HG02884 (cell line): Measurements from ENCODE around the gene WDR88.
"Not testable (repeated sequence)": the region's sequence is repeated elsewhere in the genome, so short reads cannot be mapped to it uniquely, and the experiment has no call there.

Experiments used
- ATAC-seq: cut with Tn5 transposase; IDR thresholded peaks from one replicate; pipeline ENCODE4 v1.9.1; 2021; ENCODE audit warnings: mild to moderate bottlenecking, moderate library complexity; ENCODE audit not compliant: unreplicated experiment

The WDR88 gene

DNA sequence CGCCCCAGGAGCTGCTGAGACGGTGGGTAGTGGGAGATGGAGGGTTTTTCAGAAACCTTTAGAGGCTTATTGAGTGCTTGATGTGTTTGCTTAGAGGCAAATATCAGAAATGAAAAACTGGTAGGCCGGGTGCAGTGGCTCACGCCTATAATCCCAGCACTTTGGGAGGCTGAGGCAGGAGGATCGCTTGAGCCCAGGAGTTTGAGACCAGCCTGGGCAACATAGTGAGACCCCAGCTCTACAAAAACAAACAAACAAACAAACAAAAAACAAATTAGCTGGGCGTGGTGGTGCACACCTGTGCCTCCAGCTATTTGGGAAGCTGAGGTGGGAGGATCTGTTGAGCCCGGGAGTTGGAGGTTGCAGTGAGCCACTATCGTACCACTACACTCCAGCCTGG is 5.2 kb upstream of the WDR88 start:
- not testable (repeated sequence) for ATAC-seq

DNA sequence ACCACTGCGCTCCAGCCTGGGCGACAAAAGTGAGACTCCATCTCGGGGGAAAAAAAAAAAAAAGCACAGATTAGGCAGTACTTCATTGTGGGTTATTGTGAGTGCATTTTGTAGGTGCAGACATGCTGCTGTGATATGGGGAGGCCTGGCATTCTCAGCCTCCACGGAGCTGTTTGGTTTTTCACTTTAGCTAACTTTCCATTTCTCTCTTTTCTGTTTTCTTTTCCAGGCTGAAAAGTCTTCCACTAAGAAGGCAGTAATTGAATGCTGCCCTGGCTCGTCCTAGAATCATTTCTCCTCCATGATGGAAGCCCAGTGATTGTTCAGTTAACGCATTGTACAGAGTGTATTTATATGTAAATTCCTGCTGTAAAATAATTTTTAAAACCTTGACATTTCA is 2.0 kb upstream of the WDR88 start:
- no peak for ATAC-seq

DNA sequence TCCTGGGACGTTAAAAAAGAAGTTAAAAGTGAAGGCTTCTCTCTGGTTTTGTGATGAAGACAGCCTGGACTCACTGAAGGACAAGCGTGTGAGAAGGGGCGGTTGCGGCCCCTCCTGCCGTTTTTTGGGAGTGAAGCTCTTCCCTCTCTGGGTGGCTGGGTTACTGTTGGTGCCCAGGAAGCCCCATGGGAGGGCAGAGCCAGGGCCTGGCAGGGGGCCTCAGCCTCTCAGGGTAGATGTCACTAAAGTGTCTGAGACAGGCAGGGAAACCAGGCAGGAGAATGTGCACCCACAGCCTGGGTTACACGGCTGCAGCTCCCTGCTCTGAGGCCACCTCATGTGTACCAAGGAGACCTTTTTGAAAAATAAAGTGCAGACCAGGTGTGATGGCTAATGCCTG is 1.5 kb upstream of the WDR88 start:
- ATAC-seq, result no peak

DNA sequence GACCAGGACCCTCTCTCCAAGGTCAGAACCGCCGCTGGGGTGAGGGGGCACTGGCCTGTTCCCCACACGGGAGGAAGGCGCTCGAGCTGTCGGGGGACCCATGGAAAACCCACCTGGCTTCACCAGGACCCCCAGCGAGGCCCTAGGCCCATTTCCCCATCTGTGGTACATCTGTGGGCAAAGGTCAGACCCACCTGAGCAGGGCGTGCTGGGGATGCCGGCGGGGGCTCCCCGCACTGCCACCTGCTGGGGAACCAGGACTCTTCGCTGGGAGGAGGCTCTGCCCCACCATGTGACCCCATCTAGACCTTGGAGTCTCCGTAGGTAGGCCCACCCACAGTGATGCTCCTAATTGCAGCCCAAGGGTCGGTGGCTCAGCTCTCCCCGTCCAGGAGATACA is 511 bp downstream of the WDR88 start:
- ATAC-seq, result no peak

DNA sequence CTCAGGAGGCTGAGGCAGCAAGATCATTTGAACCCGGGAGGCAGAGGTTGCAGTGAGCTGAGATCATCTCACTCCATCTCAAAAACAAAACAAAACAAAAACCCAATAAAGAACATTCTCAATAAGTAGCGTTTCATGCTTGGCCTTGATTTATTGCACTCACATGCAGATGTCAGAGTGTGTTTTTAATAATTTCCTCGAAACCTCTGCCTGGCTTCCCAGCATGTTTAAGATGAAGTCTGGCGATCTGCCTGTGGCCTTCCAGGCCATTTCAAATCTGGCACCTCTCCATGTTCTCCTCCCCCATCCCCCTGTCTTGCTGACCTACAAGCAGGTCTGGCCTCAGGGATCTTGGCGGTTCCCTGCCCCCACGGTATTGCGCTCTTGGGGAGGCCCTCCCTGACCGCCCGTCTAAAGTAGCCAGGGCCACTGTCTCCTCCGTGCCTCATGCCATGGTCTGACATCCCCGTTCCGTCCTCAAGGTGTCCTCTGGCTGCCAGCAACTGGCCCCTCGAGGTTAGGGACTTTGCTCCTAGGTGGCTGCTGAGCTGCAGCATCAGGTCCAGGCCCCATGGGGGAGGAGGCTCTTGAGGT is 1.6 kb downstream of the WDR88 start:
- no peak for ATAC-seq

DNA sequence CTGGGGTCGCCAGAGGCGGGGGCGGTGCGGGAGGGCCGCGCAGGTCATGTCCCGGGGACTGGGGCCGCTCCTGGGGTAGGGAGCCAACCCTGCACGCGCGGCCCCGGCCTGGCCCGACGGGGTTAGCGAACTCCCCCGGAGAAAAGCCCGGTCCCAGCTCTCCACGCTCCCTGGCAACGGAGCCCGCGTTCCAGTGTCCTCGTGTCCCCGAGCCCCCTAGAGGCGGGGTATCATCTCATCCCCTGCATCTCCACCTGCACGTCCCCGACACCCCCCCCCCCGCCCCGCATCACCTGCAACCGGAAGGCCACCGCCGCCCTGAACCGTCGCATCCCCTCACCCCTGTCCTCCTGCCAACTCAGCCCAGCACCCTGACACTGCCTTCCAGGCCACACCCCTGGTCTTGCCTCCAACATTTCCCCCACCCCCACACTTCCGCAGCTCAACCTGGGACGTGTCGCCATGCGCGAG is 2.7 kb downstream of the WDR88 start:
- ATAC-seq, result no peak

DNA sequence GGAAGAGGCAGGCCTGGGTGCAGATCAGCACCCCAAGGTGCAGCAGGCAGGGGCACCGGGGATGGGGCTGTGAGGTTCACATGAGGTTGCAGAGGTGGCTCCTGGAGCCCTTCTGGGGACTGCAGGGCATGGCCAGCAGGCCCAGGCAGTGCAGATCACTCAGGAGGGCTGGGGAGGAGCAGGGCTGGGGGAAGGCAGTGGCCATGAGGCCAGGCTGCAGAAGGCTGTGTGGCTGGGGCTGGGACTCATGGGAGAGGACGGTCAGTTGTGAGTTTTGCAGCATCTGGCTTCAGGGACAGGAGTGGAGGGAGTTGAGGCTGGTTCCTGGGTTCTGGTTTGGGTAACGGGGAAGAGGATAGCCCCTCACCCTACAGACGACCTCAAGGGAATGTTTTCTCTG is 7.3 kb downstream of the WDR88 start:
- no peak for ATAC-seq

DNA sequence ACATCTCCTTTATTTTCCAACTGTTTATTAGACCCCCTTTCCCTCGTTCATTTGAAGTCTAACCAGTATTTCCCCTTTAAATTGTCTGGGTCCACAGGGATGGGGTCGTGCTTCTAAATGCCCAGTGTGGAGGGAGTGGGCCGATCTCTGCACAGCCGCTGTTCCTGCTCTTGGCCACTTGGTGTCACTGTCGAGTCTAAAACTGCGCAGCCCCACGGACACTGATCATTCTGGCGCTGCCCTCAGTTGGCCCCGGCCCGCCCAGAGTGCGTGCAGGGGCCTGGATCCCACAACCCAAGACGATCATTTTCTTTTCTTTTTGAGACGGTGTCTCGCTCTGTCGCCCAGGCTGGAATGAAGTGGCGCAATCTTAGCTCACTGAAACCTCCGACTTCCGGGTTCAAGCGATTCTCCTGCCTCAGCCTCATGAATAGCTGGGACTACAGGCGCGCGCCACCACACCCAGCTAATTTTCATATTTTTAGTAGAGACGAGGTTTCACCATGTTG is 12.0 kb downstream of the WDR88 start:
- ATAC-seq, result no peak

DNA sequence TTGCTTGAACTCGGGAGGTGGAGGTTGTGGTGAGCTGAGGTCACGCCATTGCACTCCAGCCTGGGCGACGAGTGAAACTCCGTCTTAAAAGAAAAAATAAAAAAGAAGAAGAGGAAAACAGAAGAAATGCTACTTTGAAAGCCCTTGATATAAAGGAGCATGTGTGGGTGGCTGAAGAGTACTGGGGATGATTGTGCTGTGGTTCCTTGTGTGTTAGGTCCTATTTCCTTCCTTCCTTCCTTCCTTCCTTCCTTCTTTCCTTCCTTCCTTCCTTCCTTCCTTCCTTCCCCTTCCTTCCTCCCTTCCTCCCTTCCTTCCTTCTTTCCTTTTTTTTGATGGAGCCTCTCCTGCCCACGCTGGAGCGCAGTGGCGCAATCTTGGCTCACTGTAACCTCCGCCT is 14.3 kb downstream of the WDR88 start:
- no peak for ATAC-seq

DNA sequence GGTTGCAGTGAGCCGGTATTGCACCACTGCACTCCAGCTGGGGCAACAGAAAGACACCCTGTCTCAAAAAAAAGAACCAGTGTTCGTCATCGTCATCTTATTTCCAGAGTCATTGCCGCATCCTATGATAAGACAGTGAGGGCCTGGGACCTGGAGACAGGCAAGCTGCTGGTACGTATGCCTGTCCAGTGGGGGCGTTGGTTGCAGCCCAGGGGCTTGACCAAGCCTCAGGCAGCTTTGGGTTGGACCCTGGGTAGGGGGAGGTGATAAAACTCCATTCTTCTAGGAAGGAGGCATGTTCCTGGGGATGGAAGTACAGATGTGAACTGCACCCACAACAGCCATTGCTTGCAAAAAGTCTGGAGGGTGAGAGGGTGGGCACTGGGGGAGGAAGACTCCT is 15.6 kb downstream of the WDR88 start:
- no peak for ATAC-seq

DNA sequence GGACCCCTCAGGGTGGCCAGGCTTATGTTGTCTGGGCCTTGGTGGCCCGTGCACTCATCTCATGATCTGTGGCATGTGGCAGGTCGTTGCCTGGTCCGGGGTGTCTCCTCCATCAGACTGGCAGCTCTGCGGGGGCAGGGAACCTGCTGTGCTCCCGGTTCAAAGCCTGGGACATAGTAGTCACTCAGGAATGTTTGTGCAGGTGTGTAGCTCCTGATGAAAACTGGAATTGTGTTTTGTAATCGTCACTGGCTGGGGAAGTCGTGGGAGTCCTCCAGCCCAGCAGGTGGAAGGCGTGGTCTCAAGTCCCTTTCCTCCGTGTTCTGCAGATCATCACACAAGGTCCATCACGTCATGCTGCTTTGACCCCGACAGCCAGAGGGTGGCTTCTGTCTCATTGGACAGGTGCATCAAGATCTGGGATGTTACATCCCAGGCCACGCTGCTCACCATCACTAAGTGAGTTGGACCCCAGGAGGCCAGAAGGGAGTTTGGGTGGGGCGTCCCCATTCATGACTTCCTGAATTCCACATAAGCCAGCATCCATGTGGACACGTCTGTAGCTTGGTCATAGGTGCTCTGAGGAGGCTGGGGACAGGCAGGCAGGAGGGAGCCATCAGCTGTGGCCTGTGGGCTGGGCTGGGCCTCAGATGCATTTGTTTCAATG is 19.1 kb downstream of the WDR88 start:
- ATAC-seq, result no peak

DNA sequence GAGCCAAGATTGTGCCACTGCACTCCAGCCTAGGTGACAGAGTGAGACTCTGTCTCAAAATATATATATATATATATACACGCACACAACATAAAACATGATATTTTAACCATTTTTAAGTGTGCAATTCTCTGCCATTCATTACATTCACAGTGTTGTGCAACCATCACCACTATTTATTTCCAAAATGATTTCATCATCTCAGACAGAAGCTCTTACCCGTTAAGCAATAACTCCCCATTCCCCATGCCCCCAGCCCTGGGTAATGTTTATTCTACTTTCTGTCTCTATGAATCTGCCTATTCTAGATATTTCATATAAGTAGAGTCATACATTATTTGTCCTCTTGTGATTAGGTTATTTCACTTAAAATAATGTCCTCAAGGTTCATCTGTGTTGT is 20.3 kb downstream of the WDR88 start:
- no peak for ATAC-seq

DNA sequence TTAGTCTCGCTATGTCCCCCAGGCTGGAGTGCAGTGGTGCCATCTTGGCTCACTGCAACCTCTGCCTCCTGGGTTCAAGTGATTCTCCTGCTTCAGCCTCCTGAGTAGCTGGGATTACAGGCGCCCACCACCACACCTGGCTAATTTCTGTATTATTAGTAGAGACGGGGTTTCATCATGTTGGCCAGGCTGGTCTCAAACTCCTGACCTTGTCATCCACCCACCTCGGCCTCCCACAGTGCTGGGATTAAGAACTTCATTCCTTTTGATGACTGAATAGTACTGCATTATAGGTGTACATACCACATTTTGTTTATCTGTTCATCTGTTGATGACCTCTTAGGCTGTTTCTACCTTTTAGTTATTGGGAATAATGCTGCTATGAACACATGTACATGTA is 20.7 kb downstream of the WDR88 start:
- not testable (repeated sequence) for ATAC-seq

DNA sequence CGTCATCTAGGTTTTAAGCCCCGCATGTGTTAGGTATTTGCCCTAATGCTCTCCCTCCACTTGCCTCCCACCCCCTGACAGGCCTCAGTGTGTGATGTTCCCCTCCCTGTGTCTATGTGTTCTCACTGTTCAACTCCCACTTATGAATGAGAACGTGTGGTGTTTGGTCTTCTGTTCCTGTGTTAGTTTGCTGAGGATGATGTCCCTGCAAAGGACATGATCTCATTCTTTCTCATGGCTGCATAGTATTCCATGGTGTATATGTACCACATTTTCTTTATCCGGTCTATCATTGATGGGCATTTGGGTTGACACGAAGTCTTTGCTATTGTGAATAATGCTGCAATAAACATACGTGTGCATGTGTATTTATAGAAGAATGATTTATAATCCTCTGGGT is 22.4 kb downstream of the WDR88 start:
- not testable (repeated sequence) for ATAC-seq

DNA sequence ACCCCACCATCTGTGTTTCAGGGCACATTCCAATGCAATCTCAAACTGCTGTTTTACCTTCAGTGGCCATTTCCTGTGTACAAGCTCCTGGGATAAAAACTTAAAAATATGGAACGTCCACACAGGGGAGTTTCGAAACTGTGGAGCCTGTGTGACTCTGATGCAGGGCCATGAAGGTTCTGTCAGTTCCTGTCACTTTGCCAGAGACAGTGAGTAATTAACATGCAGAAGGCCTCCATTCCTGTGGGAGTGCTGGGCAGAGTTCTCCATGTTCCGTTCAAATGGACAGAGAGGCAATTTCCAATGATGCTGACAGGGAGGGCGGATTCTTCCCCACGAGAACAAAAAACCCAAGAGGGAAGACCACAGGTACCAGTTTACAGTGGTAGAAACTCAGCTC is 24.4 kb downstream of the WDR88 start:
- ATAC-seq, result no peak

DNA sequence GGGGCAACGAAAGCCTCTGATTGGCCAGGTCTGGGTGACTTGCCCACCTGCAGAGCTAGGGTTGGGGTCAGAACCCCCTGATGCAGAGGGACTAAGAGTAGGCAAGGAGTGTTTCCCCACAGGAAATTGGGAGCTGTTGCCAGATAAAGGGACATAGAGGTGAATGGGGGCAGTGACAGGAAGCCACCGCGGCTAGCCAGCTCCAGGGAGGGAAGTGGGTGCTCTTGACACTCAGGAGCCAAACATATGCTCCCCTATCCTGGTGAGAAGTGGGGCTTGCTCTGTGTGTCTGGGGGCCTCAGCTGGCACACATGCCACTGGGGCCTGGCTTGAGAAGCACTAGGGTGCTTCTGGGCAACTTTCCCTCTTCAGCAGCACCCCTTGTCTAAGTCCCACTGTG is 26.0 kb downstream of the WDR88 start:
- ATAC-seq, result no peak

DNA sequence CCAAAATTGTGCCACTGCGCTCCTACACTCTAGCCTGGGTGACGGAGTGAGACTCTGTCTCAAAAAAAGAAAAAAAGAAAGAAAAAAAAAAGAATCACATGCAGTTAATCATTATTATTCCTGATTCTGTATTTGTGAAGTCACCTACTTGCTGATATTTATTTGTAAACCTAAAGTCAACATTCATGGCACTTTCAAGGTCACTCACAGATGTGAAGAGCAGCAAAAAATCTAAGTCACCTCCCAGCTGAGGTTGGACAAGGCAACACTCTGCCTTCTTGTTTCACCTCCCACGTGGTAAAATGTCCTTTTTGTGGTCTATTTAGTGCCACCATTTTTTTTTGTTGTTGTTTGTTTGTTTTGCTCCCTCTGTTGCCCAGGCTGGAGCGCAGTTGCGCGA is 26.5 kb downstream of the WDR88 start:
- ATAC-seq, result no peak

DNA sequence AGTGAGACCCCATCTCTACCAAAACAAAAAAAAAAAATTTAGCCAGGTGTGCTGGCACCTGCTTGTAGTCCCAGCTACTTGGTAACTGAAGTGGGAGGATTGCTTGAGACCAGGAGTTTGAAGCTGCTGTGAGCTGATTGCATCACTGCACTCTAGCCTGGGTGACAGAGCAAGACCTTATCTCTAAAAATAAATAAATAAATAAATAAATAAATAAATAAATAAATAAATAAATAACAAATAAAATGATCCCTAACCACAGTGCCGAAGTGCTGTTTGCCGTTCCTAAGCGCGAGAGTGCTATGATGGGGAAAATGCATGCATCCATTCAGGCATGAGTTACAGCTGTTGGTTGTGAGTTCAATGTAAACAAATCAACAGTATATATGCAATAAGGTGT is 27.2 kb downstream of the WDR88 start:
- no peak for ATAC-seq

DNA sequence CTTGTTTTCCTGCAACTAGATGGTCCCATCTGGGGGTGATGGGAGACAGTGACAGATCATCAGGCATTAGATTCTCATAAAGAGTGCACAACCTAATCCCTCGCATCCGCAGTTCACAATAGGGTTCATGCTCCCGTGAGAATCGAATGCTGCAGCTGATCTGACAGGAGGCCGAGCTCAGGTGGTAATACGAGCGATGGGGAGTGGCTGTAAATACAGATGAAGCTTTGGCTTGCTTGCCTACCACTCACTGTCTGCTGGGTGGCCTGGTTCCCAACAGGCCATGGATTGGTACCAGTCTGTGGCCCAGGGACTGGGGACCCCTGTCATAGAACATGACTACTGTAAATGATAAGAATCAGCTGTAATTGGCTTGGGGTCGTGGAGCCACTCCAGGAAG is 28.0 kb downstream of the WDR88 start:
- no peak for ATAC-seq

DNA sequence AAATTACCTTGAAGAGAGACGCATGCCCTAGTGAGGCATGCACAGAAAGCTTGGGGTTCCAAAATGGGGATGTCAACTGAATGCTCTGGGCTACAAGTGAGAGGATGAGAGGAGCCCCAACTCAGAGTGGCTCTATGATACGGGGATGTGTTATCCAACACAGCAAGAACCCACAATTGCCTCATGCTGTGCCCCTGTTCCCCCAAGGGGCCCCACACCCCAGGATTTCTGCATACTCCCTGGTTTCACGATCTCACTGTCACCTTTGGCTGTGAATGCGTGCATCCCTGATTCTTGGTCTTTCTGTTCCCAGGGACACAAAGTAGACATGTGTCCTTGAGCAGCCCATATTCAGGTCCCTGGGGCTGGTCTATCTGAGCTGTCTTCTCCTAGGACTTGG is 29.3 kb downstream of the WDR88 start:
- ATAC-seq, result no peak

DNA sequence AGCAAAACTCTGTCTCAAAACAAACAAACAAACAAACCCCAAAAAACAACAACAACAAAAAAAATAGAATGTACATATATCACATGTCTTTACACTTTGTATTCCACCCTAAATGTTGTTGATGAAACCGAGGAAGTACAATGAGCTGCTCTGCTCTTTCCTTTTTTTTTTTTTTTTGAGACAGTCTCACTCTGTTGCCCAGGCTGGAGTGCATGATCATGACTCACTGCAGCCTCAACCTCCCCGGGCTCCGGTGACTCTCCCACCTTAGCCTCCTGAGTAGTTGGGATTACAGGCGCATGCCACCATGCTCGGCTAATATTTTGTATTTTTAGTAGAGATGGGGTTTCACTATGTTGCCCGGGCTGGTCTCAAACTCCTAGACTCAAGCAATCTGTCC is 31.6 kb downstream of the WDR88 start:
- ATAC-seq, result no peak

DNA sequence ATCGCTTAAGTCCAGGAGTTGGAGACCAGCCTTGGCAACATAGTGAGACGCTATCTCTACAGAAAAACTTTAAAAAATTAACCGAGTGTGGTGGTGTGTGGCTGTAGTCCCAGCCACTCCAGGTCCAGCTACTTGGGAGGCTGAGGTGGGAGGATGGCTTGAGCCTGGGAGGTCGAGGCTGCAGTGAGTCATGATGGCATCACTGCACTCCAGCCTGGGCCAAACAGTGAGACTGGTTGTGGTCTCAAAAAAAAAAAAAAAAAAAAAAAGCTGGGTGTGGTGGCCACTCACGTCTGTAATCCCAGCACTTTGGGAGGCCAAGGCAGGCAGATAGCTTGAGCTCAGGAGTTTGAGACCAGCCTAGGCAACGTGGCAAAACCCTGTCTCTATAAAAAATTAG is 34.1 kb downstream of the WDR88 start:
- ATAC-seq, result not testable (repeated sequence)

DNA sequence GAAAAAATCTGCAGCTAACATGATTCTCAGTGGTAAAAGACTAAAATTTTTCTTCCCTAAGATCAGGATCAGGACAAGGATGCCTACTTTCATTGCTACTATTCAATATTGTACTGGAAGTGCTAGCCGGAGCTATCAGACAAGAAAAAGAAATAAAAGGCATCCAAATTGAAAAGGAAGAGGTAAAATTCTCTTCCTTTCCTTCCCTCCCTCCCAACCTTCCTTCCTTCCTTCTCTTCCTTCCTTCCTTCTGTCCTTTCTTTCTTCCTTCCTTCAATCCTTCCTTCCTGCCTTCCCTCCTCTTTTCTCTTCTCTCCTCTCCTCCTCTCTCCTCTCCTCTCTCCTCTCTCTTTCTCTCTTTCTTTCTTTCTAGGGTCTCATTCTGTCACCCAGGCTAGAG is 35.5 kb downstream of the WDR88 start:
- ATAC-seq, result no peak
